Head of caudate nucleus (tissue), 42 donors: ENCODE results near the gene SALL1.
A peak's percentile ranks its signal among the peaks of the same experiment; 100 is the strongest.

ENCODE experiments used
- DNase-seq, 42 donors: peaks; one replicate each; pipeline versions ENCODE4 v3.0.0 to v3.0.0-alpha.2; 2020 to 2021; ENCODE audit warnings: mixed read lengths in 7 of 42
- intact Hi-C: fragments of 100-400 bp; cut with DNase I; formaldehyde crosslinking; loops from one replicate; pipeline ENCODE4 v1.15.0; 2022

SALL1 gene

GRCh38 chr16:51147776-51148677 is 3.0 kb downstream of the SALL1 start:
- DNase-seq: no peak
- intact Hi-C loops: loop anchor here (5.0 kb wide), 1 partner anchor 614 kb away; no protein-coding TSS in a partner anchor

DNA sequence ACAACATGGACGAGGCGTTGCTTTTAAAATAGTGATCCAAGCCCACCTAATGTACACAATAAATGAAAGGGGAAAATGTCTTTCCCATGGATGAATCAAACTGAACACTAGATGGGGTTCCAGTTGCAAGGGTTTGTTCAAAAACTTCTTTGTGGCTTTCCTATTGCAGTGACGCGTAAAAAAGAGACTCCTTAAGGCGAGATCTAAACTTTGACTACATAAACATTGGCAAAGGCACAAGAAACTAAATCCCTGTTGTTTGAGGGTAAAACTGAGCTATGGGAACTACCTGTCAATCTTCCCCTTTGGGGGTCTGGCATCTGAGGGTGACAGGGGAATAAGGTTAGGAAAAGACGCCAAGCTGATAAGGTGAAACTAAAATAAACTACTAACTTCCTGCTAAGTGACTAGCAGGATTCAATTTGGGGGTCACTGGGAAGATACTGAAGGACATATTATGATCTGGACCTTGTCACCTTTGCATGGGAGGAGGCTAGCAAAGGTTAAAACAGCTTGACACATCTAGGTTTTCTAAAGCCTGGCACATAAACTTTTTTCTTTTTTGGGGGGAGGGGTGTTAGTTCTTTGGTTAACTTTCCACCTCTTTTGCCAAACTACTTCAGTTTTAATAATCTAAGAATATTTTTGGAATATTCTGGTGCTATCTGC is 4.7 kb downstream of the SALL1 start:
- intact Hi-C loops: loop anchor here (5.0 kb wide), 1 partner anchor 616 kb away; no protein-coding TSS in a partner anchor
- DNase-seq: peak in 1 of 42 donors; percentile 35

- DNase-seq: no peak
- intact Hi-C loops: no loop called here
Observed at GRCh38 chr16:51144203-51144602, 6.9 kb downstream of the SALL1 start.

DNA sequence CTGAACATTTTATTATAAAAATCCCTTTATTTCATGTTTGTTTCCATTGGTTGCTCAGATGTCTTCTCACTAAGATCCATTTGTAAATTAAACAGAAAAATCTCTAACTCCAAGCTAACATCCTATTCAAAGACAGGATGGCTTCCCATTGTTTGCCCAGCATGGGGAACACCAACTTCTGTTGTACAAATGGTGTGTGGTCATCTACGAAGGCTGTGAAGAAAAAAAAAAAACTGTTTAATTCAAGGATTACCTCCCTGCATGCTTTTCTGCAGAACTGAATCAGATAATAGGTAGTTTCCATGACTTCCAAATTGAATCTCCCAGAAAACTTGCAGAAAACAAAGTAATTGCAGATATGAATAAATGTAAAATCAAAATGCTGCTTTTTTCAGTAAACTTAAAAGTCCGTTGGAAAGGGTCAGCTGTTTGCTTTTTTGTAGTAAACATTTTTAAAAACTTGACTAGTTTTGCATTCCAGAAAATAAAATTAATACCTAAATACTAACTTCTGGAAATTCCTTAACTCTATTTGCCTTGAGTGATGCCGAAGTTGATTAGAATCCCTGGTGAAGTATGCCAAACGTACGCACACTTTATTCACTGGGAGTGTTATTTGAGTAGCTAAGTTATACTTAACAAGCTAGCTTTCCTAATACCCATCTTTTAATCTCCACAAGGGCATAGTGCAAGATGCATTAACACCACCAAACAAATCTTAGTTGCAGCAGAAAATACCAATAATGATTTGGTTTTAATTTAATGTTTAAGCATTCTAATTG is 7.7 kb downstream of the SALL1 start:
- intact Hi-C loops: no loop called here

DNA sequence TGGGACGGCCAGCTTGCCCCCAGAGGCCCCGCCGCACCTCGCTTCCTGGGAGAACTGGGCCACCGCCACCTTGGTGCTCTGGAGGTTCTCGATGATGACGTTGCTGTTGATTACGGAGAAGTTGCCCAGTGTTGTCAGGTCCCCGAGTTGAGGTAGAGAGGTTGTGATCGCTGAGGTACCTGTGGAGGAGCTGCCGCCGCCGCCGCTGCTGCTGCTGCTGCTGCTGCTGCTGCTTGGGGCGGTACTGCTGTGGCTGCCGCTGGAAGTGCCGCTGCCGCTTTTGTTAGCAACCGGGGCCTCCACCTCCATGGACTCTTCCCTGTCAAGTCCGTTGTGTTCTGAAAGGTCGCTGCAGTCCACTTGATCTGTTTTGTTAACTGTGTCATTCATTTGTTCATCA is 9.5 kb downstream of the SALL1 start:
- DNase-seq: no peak
- intact Hi-C loops: no loop called here

More for the DNA sequence above, 7.7 kb downstream of the SALL1 start:
- DNase-seq: no peak

- no peak for DNase-seq
- intact Hi-C loops: no loop called here
Observed at GRCh38 chr16:51141106-51141505, 10.0 kb downstream of the SALL1 start.

DNA sequence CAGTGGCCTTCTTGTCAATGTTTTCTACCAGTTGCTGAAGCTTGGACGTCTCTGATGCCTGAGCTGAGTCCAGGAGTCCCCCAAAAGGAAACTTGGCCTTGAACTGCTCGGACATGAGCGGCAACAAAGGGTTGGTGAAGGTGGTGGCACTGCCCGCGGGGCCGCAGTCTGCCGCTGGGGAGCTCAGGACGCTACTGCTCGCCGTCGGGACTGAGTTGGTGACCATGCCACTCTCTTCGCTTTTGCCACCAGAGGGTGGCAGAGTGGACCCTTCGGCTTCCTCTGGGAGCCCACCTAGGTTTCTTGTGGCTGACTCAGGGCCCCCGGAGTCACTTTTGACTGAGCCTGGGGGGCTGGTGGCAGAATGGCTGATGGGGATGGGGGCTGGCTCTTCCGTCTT is 11.0 kb downstream of the SALL1 start:
- intact Hi-C loops: no loop called here
- no peak for DNase-seq

GRCh38 chr16:51139568-51139967 is 11.5 kb downstream of the SALL1 start:
- DNase-seq: no peak
- intact Hi-C loops: no loop called here

GRCh38 chr16:51138178-51138577 is 12.9 kb downstream of the SALL1 start:
- DNase-seq: no peak

GRCh38 chr16:51137097-51137496 is 14.0 kb downstream of the SALL1 start:
- intact Hi-C loops: no loop called here
- DNase-seq: peak in 25 of 42 donors; percentile 24 to 84 (median 60)

More at GRCh38 chr16:51138178-51138577, 12.9 kb downstream of the SALL1 start:
- intact Hi-C loops: no loop called here

DNA sequence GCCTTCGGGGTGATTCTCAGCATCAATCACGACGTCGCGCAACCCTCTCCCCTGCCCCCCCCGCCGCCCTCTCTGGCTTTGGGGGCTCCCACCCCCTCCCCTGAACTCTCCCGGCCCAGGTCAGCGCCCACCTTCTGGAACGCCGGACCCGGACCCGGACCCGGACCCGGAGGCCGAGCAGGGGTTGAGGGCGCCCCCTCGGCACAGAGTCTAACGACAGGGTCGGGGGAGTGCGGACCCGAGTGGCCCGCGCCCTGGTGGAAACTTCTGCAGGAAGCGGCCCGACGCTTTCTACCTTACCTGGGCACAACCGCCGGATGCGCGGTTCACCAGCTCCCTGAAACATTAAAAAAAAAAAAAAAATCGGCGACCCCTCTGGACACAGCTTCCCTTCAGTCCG is 16.2 kb downstream of the SALL1 start:
- DNase-seq: no peak
- intact Hi-C loops: no loop called here

DNA sequence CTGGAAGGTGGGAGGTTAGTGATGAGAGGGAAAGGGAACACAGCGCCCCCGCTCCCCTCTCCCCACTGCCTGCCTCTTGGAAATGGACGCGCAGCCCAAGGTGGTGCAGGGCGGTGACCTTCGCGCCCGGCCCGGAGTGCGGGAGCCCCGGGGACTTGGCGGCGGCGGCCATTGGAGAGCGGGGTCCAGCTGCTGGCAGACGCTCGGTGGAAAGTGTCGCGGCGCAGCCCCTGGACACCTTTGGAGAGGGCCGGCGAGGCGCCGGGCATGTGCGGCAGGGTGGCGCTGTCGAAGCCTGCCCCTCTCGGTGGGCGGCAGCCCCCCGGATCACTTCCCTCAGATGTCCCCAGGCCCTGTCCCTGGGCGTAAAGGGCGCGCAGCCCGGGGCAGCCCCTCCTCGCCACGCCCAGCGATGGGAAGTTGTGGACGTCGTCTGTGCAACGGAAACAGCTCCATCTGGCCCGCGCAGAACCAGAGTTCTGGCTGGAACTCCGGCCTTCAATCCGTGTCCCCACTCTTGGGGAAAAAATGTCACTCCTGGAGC is 16.7 kb downstream of the SALL1 start:
- intact Hi-C loops: no loop called here
- no peak for DNase-seq

DNA sequence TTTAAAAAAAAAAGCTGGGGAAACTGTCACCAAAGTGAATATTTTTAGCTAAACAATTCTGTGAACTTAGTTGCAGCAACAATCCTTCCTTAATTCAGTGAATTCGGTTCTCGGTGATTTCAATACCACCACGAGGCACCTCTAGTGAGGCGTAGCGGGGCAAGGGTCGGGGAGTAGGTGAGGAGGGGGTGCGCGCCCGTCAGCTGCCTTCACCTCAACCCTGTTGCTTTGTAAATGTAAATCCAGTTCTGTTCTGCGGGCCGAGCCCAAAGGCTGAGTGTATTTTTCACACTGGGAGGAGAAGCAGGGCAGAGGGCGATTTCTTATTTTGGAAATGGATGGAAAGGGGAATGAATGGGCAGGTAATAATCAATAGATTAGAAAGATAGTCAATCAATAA is 17.4 kb downstream of the SALL1 start:
- DNase-seq: no peak
- intact Hi-C loops: no loop called here

DNA sequence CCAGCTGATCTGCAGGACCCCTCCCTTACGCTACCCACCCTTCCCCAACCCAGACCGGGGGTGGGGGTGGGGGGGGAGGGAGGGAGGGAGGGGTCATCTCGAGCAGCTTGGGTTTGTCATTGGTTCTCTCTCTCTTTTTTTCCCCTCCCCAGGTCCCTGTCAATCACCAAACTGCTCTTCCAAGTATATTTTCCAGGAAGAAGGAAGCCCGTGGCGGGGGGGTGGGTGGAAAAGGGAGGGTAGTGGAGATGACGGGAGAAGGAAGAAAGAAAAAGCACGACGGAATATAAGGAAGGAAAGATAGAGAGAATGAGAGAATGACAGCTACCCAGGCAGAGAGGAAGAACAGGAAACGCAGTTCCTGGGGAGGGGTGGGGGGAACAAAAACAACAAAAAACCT is 17.9 kb downstream of the SALL1 start:
- intact Hi-C loops: no loop called here
- no peak for DNase-seq

- intact Hi-C loops: no loop called here
- no peak for DNase-seq
Observed at GRCh38 chr16:51132490-51133115, 18.5 kb downstream of the SALL1 start.

GRCh38 chr16:51131619-51132018 is 19.5 kb downstream of the SALL1 start:
- DNase-seq: no peak
- intact Hi-C loops: no loop called here

- peak in 3 of 42 donors; percentile 28 to 49 (median 36) for DNase-seq
- intact Hi-C loops: no loop called here
Observed at GRCh38 chr16:51129105-51129504, 22.0 kb downstream of the SALL1 start.

GRCh38 chr16:51125992-51126391 is 25.1 kb downstream of the SALL1 start:
- intact Hi-C loops: no loop called here
- DNase-seq: no peak

GRCh38 chr16:51124896-51125295 is 26.2 kb downstream of the SALL1 start:
- intact Hi-C loops: no loop called here
- DNase-seq: no peak
